H1 (cell line): ENCODE data around the gene RASSF4. TPM values are rescaled to one million over a fixed set of nuclear protein-coding genes. Genes with fewer than 3 reads are reported as not detected.

Source experiments
- CTCF ChIA-PET: fragments of 300-600 bp; sonication (Branson Sonifier 250); formaldehyde crosslinking; loops from one replicate; lab custom pipeline; 2021; ENCODE audit not compliant: partially characterized antibody; lab: Charles Lee
- POLR2A ChIA-PET: fragments of 300-600 bp; sonication (Branson Sonifier 250); formaldehyde crosslinking; loops from one replicate; lab custom pipeline; 2021; ENCODE audit warnings: inconsistent platforms; ENCODE audit not compliant: partially characterized antibody; lab: Charles Lee
- DNase-seq, 2 experiments: peaks; one replicate each; pipeline versions ENCODE4 v3.0.0 to v3.0.0-alpha.2; 2010 to 2022; ENCODE audit warnings: low spot score in 2 of 2, low read depth in 1 of 2, mixed read lengths in 1 of 2
- FAIRE-seq: peaks from 2 replicates; lab custom pipeline; 2011; peaks lifted over from hg19 to GRCh38; lab: Jason Lieb, UNC
- H2AFZ ChIP-seq: 2 replicates; pipeline ENCODE4 v1.8.1; 2012; ENCODE audit warnings: low read length, inconsistent platforms
- H2AK5ac ChIP-seq: 2 replicates; pipeline ENCODE4 v1.6.1; 2013; ENCODE audit warnings: low read depth, low read length
- H2BK120ac ChIP-seq: replicated peaks from 2 replicates; pipeline ENCODE3; 2013; ENCODE audit warnings: low read depth, low read length, inconsistent platforms
- H2BK12ac ChIP-seq: 2 replicates; pipeline ENCODE4 v1.6.1; 2013; ENCODE audit warnings: low read depth, low read length
- H2BK15ac ChIP-seq: 2 replicates; pipeline ENCODE4 v1.6.1; 2013; ENCODE audit warnings: low read length
- H2BK20ac ChIP-seq: 2 replicates; pipeline ENCODE4 v1.6.1; 2013; ENCODE audit warnings: low read length
- H2BK5ac ChIP-seq: 2 replicates; pipeline ENCODE4 v1.6.1; 2013; ENCODE audit warnings: low read depth, low read length
- H3K14ac ChIP-seq: 2 replicates; pipeline ENCODE4 v1.6.1; 2013; ENCODE audit warnings: inconsistent platforms; ENCODE audit not compliant: insufficient read length
- H3K18ac ChIP-seq: 2 replicates; pipeline ENCODE4 v1.6.1; 2013; ENCODE audit warnings: low read length; ENCODE audit errors: extremely low read depth
- H3K23ac ChIP-seq: 2 replicates; pipeline ENCODE4 v1.6.1; 2013; ENCODE audit warnings: inconsistent platforms; ENCODE audit not compliant: insufficient read length
- H3K23me2 ChIP-seq: 2 replicates; pipeline ENCODE4 v1.6.1; 2013; ENCODE audit warnings: low read depth, low read length
- H3K27ac ChIP-seq: 2 replicates; pipeline ENCODE4 v1.6.1; 2011; ENCODE audit warnings: low read depth, low read length, inconsistent platforms
- H3K27me3 ChIP-seq, 4 experiments: replicated peaks in 1 of 4; 1 replicate in 1 of 4; 2 replicates in 3 of 4; pipeline versions ENCODE4 v1.6.1 to v1.8.1; 2011 to 2013; ENCODE audit warnings: low read length in 3 of 4, mild to moderate bottlenecking in 3 of 4, inconsistent platforms in 2 of 4, mixed read lengths in 2 of 4, moderate library complexity in 1 of 4; ENCODE audit not compliant: control insufficient read depth in 3 of 4, insufficient read depth in 3 of 4; ENCODE audit errors: extremely low read depth in 1 of 4
- H3K36me3 ChIP-seq, 4 experiments: 2 replicates each; pipeline versions ENCODE4 v1.6.1 to v1.8.1; 2011 to 2013; ENCODE audit warnings: mild to moderate bottlenecking in 4 of 4, low read length in 3 of 4, moderate library complexity in 2 of 4, control low read depth in 1 of 4, inconsistent platforms in 1 of 4; ENCODE audit not compliant: insufficient read depth in 4 of 4, control insufficient read depth in 2 of 4
- H3K4ac ChIP-seq: replicated peaks from 2 replicates; pipeline ENCODE3; 2013; ENCODE audit warnings: low read length, low read depth, mixed read lengths, inconsistent platforms; ENCODE audit not compliant: insufficient read length
- H3K4me1 ChIP-seq, 4 experiments: replicated peaks in 1 of 4; 1 replicate in 1 of 4; 2 replicates in 3 of 4; pipeline versions ENCODE4 v1.6.1 to v1.8.1; 2011 to 2013; ENCODE audit warnings: low read length in 3 of 4, inconsistent platforms in 2 of 4, mixed read lengths in 1 of 4; ENCODE audit not compliant: insufficient read depth in 4 of 4, control insufficient read depth in 3 of 4
- H3K4me2 ChIP-seq, 2 experiments: 2 replicates each; pipeline versions ENCODE4 v1.6.1 to v1.8.1; 2011 to 2013; ENCODE audit warnings: low read depth in 2 of 2, low read length in 2 of 2, control low read depth in 1 of 2, inconsistent platforms in 1 of 2, mild to moderate bottlenecking in 1 of 2; ENCODE audit not compliant: insufficient read depth in 1 of 2
- H3K4me3 ChIP-seq, 4 experiments: fragments of 200-600, 300-600 bp in 1 of 4; sonication (generic), shearing (Covaris generic), sonication (Bioruptor Twin) in 1 of 4; 2 replicates each; pipeline versions ENCODE4 v1.5.1 to v1.8.1; 2011 to 2016; ENCODE audit warnings: low read length in 4 of 4, low read depth in 3 of 4, control low read depth in 2 of 4, inconsistent platforms in 2 of 4, mild to moderate bottlenecking in 2 of 4, mixed read lengths in 1 of 4, moderate library complexity in 1 of 4; ENCODE audit not compliant: insufficient read depth in 2 of 4; ENCODE audit errors: extremely low read depth in 1 of 4
- H3K56ac ChIP-seq: replicated peaks from 2 replicates; pipeline ENCODE3; 2013; ENCODE audit warnings: low read depth, mild to moderate bottlenecking, mixed read lengths, low read length, inconsistent platforms; ENCODE audit not compliant: insufficient read length
- H3K79me1 ChIP-seq: 2 replicates; pipeline ENCODE4 v1.6.1; 2013; ENCODE audit warnings: low read depth, low read length, control low read depth
- H3K79me2 ChIP-seq, 2 experiments: 2 replicates each; pipeline versions ENCODE4 v1.6.1 to v1.8.1; 2012 to 2013; ENCODE audit warnings: low read length in 2 of 2, mild to moderate bottlenecking in 2 of 2, inconsistent platforms in 1 of 2; ENCODE audit not compliant: insufficient read depth in 2 of 2, control insufficient read depth in 1 of 2
- H3K9ac ChIP-seq, 4 experiments: replicated peaks in 1 of 4; 1 replicate in 1 of 4; 2 replicates in 3 of 4; pipeline versions ENCODE4 v1.6.1 to v1.8.1; 2011 to 2013; ENCODE audit warnings: low read depth in 3 of 4, low read length in 3 of 4, control low read depth in 2 of 4, mild to moderate bottlenecking in 2 of 4, moderate library complexity in 2 of 4, inconsistent platforms in 1 of 4; ENCODE audit errors: extremely low read depth in 1 of 4
- H3K9me3 ChIP-seq, 2 experiments: 2 replicates each; pipeline versions ENCODE4 v1.6.1 to v1.8.1; 2012 to 2013; ENCODE audit warnings: mild to moderate bottlenecking in 2 of 2, moderate library complexity in 2 of 2, control low read depth in 1 of 2, inconsistent platforms in 1 of 2, low read depth in 1 of 2, low read length in 1 of 2, mixed read lengths in 1 of 2; ENCODE audit not compliant: insufficient read depth in 2 of 2
- H4K20me1 ChIP-seq, 2 experiments: replicated peaks in 1 of 2; 2 replicates each; pipeline versions ENCODE3 to v1.8.1; 2011 to 2013; ENCODE audit warnings: inconsistent platforms in 2 of 2, low read length in 2 of 2, mild to moderate bottlenecking in 1 of 2; ENCODE audit not compliant: insufficient read depth in 2 of 2, control insufficient read depth in 1 of 2
- H4K5ac ChIP-seq: 2 replicates; pipeline ENCODE4 v1.6.1; 2013; ENCODE audit warnings: low read length, low read depth, mixed read lengths, inconsistent platforms; ENCODE audit not compliant: insufficient read length
- H4K8ac ChIP-seq: 2 replicates; pipeline ENCODE4 v1.8.0; 2013; ENCODE audit warnings: mild to moderate bottlenecking, moderate library complexity, low read length, inconsistent platforms; ENCODE audit not compliant: insufficient read depth; ENCODE audit errors: extremely low read depth
- H4K91ac ChIP-seq: replicated peaks from 2 replicates; pipeline ENCODE3; 2013; ENCODE audit warnings: low read length, mixed read lengths, inconsistent platforms; ENCODE audit not compliant: insufficient read length
- EGR1 ChIP-seq: IDR thresholded peaks from 2 replicates; pipeline ENCODE4 v1.6.1; 2011; ENCODE audit warnings: low read depth, low read length, borderline replicate concordance
- GTF2F1 ChIP-seq: IDR thresholded peaks from 2 replicates; pipeline ENCODE4 v1.6.1; 2012; ENCODE audit warnings: low read depth, low read length, improper control_type of control experiment, borderline replicate concordance
- HDAC6 ChIP-seq: IDR thresholded peaks from one replicate; pipeline ENCODE4 v1.7.1; 2012; ENCODE audit warnings: low read depth, mild to moderate bottlenecking, inconsistent platforms, low read length, moderate library complexity
- RFX5 ChIP-seq: IDR thresholded peaks from 2 replicates; pipeline ENCODE4 v1.6.1; 2011; ENCODE audit warnings: low read depth, low read length, improper control_type of control experiment, borderline replicate concordance
- SIN3A ChIP-seq, 2 experiments: IDR thresholded peaks in 1 of 2; conservative IDR thresholded peaks in 1 of 2; 2 replicates each; pipeline ENCODE4 v1.6.1; 2011 to 2012; ENCODE audit warnings: low read length in 2 of 2, improper control_type of control experiment in 1 of 2, low read depth in 1 of 2, mild to moderate bottlenecking in 1 of 2
- SP1 ChIP-seq: IDR thresholded peaks from 2 replicates; pipeline ENCODE4 v1.6.1; 2011; ENCODE audit warnings: low read depth, low read length
- TEAD4 ChIP-seq: IDR thresholded peaks from 2 replicates; pipeline ENCODE4 v1.6.1; 2012; ENCODE audit warnings: low read depth, low read length, inconsistent platforms, mixed read lengths
- WGBS, 2 experiments: shearing (Covaris generic) in 1 of 2; methylation state at CpG; one replicate each; pipeline versions ENCODE4 v1.1.6 to v1.1.7; 2013 to 2015; ENCODE audit warnings: low lambda C conversion rate in 2 of 2, mixed read lengths in 2 of 2, inconsistent platforms in 1 of 2, low coverage in 1 of 2, missing lambda C conversion rate in 1 of 2; ENCODE audit not compliant: insufficient replicate concordance in 2 of 2, insufficient coverage in 1 of 2, insufficient read length in 1 of 2; ENCODE audit errors: extremely low coverage in 1 of 2, missing lambda C conversion rate in 1 of 2; 5-methylcytosine and 5-hydroxymethylcytosine counted together
- polyA plus RNA-seq, 7 experiments: library from polyadenylated mRNA; depleted of rRNA in 3 of 7; stranded (reverse) in 5 of 7; unstranded in 2 of 7; fragments of >200 nt in 5 of 7; fragments of 200-250 nt in 2 of 7; gene quantifications; 1 replicate in 5 of 7; 2 replicates in 1 of 7; 4 replicates in 1 of 7; pipeline versions ENCODE4 v1.2.1 to v1.2.3, GENCODE V29; 2011 to 2013; ENCODE audit warnings: missing spikeins in 2 of 7, mixed read lengths in 2 of 7
- total RNA-seq: library from RNA; stranded (reverse); fragmentation: NEBNext Ultra II Directional; extraction: Animal tissue kit (Norgen Biotek cat#: 25700); gene quantifications from 2 replicates; pipeline ENCODE4 v1.2.1, GENCODE V29; 2021

Gene RASSF4
- total and polyA plus RNA-seq, 2 of the 8 experiments (the other 6 are each of a cell fraction or from before 2014, with no cell fraction given), result 14.3 to 14.5 TPM

DNA sequence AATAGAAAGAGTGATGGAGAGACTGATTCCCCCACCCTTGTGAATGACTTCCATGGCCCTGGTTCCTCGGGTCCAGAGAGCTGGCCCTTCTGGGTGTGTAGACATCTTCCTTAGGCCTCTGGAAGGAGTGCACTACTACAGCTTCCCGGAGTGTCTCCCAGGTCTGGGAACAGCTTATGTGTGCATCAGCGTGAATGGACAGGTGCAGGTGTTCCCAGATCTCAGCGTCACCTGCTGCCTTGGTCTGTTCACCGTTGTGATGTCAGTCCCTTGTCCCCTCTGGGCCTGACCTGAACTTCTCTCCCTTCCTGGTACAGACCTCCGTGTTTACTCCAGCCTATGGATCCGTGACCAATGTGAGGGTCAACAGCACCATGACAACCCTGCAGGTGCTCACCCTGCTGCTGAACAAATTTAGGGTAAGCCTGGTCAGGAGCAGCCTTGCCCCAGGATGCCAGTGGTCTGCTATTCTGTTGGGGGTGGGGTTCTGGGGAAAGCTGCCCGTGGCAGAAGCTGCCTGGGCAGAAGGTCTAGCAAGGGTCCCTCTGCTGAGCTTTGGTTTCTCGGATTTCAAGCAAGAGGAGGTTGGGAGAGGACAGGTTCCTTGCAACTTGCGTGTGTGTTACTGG, 29.5 kb downstream of the RASSF4 start:
- Histone ChIP-seq H3K4ac (peak overlapping the region; percentile 1), H3K56ac (no peak overlapping the region), H3K79me2 (no peaks in the 10 kb centered on the region), H3K36me3 (peaks cover 0 to 7% (median 1%) of the 10 kb centered on the region in 4 experiments; a peak in 1 of 8 replicates), H3K9me3 (no peaks in the 10 kb centered on the region), H3K27me3 (peaks cover 0 to 3% (median 1%) of the 10 kb centered on the region in 4 experiments; a peak in 4 of 7 replicates), H2AK5ac (0 out of 2 replicates have a peak overlapping the region, but pooled peaks have one; percentile 11), H4K8ac (no peak overlapping the region), H3K18ac (peak overlapping the region; percentile 89), H2BK15ac (peak overlapping the region; percentile 66; the same call in 1 of the 2 replicates), H2BK20ac (peak overlapping the region; percentile 75), H3K4me3 (no peak overlapping the region), H3K23ac (no peak overlapping the region), H2BK120ac (no peak overlapping the region), H3K4me1 (peaks cover 9 to 37% (median 26%) of the 10 kb centered on the region in 4 experiments; a peak in 6 of 7 replicates), H3K79me1 (no peaks in the 10 kb centered on the region), H4K5ac (no peak overlapping the region), H2BK5ac (peak overlapping the region; percentile 6; the same call in 1 of the 2 replicates), H3K4me2 (peak overlapping the region in 1 of 2 experiments; percentile 31; a peak in 2 of 4 replicates), H3K23me2 (no peaks in the 10 kb centered on the region), H4K20me1 (no peaks in the 10 kb centered on the region), H3K9ac (no peak overlapping the region), H4K91ac (peak overlapping the region; percentile 67), H2BK12ac (peak overlapping the region; percentile 85; the same call in 1 of the 2 replicates), H3K27ac (no peak overlapping the region), H3K14ac (no peak overlapping the region), H2AFZ (no peak overlapping the region)
- ChIA-PET CTCF (interaction anchor here (0.8 to 12.1 kb wide), 13 partner anchors 9 to 1306 kb away, joined by 3 to 117 read pairs (median 8); partner anchors contain the start of genes DEPP1 and ZNF22), POLR2A (interaction anchor here (0.6 to 2.9 kb wide), 6 partner anchors 10 to 30 kb away, joined by 3 to 11 read pairs (median 6); partner anchors contain the start of genes DEPP1, RASSF4 and ZNF22)
- 86% methylated on average over 10 of the region's 10 CpGs; no CpG with 5 or more reads in 1 of the 2 experiments for WGBS, 2 experiments
- DNase-seq (peak in 1 of 2 experiments; percentile 36), FAIRE-seq (no peak)
- no peak for TF ChIP-seq EGR1
- no peak for TF ChIP-seq HDAC6
- no peak for TF ChIP-seq GTF2F1
- no peak for TF ChIP-seq TEAD4
- no peak for TF ChIP-seq RFX5
- TF ChIP-seq SP1, result no peak
- no peak for TF ChIP-seq SIN3A (conservative IDR thresholded peaks at IDR 0.05 in 1 of 2, IDR thresholded peaks at IDR 0.05 in 1 of 2; ENCODE audit: low read depth in 1 of 2, low read length in 2 of 2)
